Neural crest cell (in vitro differentiated cells): Measurements from ENCODE around the gene SMS. TPM values are rescaled to one million over a fixed set of nuclear protein-coding genes. Genes with fewer than 3 reads are reported as not detected.

ENCODE experiments used
- DNase-seq: peaks from one replicate; pipeline ENCODE4 v3.0.0; 2021; ENCODE audit warnings: low read depth, mixed read lengths, low spot score
- H3K27ac Mint-ChIP-seq: one replicate; pipeline ENCODE4 v1.8.0; 2021; ENCODE audit warnings: mild to moderate bottlenecking, mixed read lengths; ENCODE audit not compliant: unreplicated experiment
- H3K27me3 Mint-ChIP-seq: 2 replicates; pipeline ENCODE4 v1.8.0; 2021; ENCODE audit warnings: low read depth, mild to moderate bottlenecking, mixed read lengths
- H3K36me3 Mint-ChIP-seq: 2 replicates; pipeline ENCODE4 v1.8.0; 2021; ENCODE audit warnings: low read depth, mild to moderate bottlenecking, mixed read lengths
- H3K4me1 Mint-ChIP-seq: 2 replicates; pipeline ENCODE4 v1.8.0; 2021; ENCODE audit warnings: mixed read lengths
- H3K4me3 Mint-ChIP-seq: one replicate; pipeline ENCODE4 v1.8.0; 2021; ENCODE audit warnings: mild to moderate bottlenecking, mixed read lengths
- H3K9me3 Mint-ChIP-seq: 2 replicates; pipeline ENCODE4 v1.8.0; 2021; ENCODE audit warnings: mixed read lengths
- total RNA-seq: library from RNA; stranded (reverse); gene quantifications from 2 replicates; pipeline ENCODE4 v1.2.1, GENCODE V29; 2021
- TF ChIP-seq, protein P1 (sequence below): fragments of 200-600 bp; sonication (generic); conservative IDR thresholded peaks from 2 replicates; pipeline ENCODE4 v1.5.0; 2021; ENCODE audit warnings: antibody characterized with exemption, mild to moderate bottlenecking

SMS gene
- total RNA-seq, 1 donor from 2014 or later = 354 TPM

GRCh38 chrX:21998037-21998436 lies 57.5 kb downstream of the SMS start:
- TF ChIP-seq, protein P1, sequence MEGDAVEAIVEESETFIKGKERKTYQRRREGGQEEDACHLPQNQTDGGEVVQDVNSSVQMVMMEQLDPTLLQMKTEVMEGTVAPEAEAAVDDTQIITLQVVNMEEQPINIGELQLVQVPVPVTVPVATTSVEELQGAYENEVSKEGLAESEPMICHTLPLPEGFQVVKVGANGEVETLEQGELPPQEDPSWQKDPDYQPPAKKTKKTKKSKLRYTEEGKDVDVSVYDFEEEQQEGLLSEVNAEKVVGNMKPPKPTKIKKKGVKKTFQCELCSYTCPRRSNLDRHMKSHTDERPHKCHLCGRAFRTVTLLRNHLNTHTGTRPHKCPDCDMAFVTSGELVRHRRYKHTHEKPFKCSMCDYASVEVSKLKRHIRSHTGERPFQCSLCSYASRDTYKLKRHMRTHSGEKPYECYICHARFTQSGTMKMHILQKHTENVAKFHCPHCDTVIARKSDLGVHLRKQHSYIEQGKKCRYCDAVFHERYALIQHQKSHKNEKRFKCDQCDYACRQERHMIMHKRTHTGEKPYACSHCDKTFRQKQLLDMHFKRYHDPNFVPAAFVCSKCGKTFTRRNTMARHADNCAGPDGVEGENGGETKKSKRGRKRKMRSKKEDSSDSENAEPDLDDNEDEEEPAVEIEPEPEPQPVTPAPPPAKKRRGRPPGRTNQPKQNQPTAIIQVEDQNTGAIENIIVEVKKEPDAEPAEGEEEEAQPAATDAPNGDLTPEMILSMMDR = no peak
- Mint-ChIP-seq H3K4me3 (no peak overlapping the region), H3K9me3 (peaks cover 5% of the 10 kb centered on the region), H3K36me3 (peaks cover 63% of the 10 kb centered on the region), H3K27ac (no peak overlapping the region), H3K27me3 (no peaks in the 10 kb centered on the region), H3K4me1 (peaks cover 43% of the 10 kb centered on the region)
- DNase-seq = no peak

DNA sequence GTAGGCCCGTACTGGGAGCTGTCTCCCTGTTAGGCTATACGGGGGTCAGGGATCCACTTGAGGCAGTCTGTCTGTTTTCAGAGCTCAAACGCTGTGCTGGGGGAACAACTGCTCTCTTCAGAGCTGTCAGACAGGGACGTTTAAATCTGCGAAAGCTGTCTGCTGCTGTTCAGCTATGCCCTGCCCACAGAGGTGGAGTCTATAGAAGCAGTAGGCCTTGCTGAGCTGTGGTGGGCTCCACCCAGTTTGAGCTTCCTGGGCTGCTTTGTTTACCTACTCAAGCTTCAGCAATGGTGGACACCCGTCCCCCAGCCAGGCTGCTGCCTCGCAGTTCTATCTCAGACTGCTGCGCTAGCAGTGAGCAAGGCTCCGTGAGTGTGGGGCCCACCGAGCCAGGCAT lies 64.4 kb downstream of the SMS start:
- H3K27me3 Mint-ChIP-seq = no peaks in the 10 kb centered on the region
- H3K4me3 Mint-ChIP-seq = no peak overlapping the region
- H3K27ac Mint-ChIP-seq = no peak overlapping the region
- peaks cover 8% of the 10 kb centered on the region for H3K4me1 Mint-ChIP-seq
- H3K9me3 Mint-ChIP-seq = peaks cover 10% of the 10 kb centered on the region
- no peak for DNase-seq
- H3K36me3 Mint-ChIP-seq = peaks cover 80% of the 10 kb centered on the region
- TF ChIP-seq, protein P1 = no peak

DNA sequence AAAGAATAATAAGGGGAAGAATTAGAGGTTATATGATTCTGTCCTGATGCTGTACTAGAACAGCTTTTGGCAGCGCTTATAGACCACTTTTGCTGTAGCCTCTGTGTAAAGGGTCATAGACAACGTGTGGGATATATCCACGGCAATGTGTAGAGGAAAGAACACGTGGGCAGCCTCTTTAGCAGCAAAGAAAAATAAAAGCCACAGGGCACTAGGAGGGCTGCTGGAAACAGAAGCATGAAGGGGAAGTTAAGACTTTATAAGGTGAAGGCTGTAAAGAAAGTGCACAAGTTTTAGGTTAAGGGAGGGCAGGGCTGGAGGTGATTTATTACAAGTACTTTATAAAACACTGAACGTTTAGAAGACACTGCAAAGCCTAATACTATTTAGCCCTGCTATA lies 71.5 kb downstream of the SMS start:
- Mint-ChIP-seq H3K27ac (no peak overlapping the region), H3K27me3 (no peaks in the 10 kb centered on the region), H3K4me1 (no peaks in the 10 kb centered on the region), H3K36me3 (peaks cover 29% of the 10 kb centered on the region), H3K4me3 (no peak overlapping the region), H3K9me3 (peaks cover 8% of the 10 kb centered on the region)
- no peak for DNase-seq
- TF ChIP-seq, protein P1 = no peak

- H3K4me1 Mint-ChIP-seq = no peaks in the 10 kb centered on the region
- no peak overlapping the region for H3K27ac Mint-ChIP-seq
- no peak overlapping the region for H3K4me3 Mint-ChIP-seq
- TF ChIP-seq, protein P1 = no peak
- peaks cover 20% of the 10 kb centered on the region for H3K36me3 Mint-ChIP-seq
- no peaks in the 10 kb centered on the region for H3K27me3 Mint-ChIP-seq
- no peak for DNase-seq
- H3K9me3 Mint-ChIP-seq = peaks cover 8% of the 10 kb centered on the region
Measured at GRCh38 chrX:22012931-22013330, 72.4 kb downstream of the SMS start.

DNA sequence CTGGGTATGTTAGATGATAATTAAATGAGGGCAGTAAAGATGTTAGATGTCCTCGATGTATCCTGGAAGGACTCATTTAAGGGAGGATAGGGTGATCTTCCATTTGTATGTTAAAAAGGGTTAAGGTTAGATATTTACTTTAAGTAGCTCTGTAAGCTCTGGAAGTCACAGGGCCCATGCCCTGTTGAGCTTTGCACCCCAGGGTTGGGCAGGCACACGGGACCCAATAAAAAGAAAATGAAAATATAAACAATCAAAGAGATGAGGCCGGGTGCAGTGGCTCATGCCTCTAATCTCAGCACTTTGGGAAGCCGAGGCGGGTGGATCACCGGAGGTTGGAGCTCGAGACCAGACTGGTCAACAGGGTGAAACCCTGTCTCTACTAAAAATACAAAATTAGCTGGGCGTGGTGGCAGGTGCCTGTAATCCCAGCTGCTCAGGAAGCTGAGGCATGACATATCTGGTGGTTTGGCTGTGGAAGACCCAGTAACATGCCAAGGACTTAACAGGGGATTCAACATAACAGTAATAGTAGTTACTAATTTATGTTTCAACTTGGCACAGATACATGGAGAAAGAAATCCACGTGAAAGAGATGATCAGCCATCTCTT lies 74.7 kb downstream of the SMS start:
- DNase-seq = no peak
- TF ChIP-seq, protein P1 = no peak
- peaks cover 4% of the 10 kb centered on the region for H3K36me3 Mint-ChIP-seq
- H3K27ac Mint-ChIP-seq = no peak overlapping the region
- H3K27me3 Mint-ChIP-seq = no peaks in the 10 kb centered on the region
- H3K4me1 Mint-ChIP-seq = no peaks in the 10 kb centered on the region
- no peak overlapping the region for H3K4me3 Mint-ChIP-seq
- peaks cover 2% of the 10 kb centered on the region for H3K9me3 Mint-ChIP-seq
